Lung microvascular endothelial cell (primary cell): Measurements from ENCODE around the gene CCDC191. TPM values are rescaled to one million over a fixed set of nuclear protein-coding genes. Genes with fewer than 3 reads are reported as not detected.

Experiments used
- DNase-seq, 2 donors: peaks; one replicate each; pipeline versions ENCODE4 v3.0.0 to v3.0.0-alpha.2; 2010; ENCODE audit warnings: low read depth in 2 of 2
- total RNA-seq: library from RNA; depleted of rRNA; stranded (reverse); fragments of >200 nt; gene quantifications from 2 replicates; pipeline ENCODE4 v1.2.1, GENCODE V29; 2014

Gene CCDC191
- total RNA-seq = 0.44 and 0.79 TPM in 2 replicates

DNA sequence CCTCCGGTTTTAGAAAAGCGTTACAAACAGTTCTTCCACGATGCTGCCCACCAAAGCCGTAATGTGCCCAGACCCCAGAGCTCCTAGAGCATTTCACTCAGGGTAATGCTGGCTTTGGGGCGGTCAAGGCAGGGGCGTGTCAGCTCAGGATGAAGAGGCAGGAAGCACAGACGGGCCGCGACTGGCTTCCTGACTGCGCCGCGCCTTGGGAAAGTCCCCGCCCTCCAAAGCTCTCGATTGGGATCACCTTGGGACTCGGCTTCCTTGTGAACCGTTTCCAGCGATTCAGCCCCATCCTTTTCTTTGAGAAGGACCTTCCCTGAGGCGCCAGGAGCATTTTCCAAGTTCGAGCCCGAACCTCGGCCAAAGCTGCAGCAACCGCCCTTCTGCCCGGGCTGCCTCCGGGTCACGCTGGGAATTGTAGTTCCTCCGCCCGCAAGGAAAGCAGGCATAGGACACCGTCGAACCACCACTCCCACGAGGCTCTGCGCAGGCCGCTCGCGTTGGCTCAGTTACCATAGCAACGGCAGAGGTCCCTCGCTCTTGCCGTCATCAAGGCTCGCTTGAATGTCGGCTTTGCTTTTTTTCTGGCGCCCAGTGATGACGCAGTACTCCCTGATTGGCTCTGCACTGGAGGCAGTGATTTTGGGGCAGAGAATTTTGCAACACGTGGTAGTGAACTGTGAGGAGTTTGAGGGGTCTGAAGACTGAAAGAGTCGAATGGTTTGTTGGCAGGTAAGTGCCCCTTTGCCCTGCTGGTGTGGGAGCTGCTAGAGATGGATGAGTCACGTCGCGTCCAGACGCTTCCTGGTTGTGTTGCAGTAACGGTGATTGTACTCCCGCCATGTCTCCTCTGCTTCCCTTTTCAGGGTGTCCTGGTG is at the start of gene CCDC191, which contains the start of gene QTRT2:
CCDC191 (minus strand) TSS at position 397 of the 881 bp plus-strand sequence; CDS start at position 337, 60 bp downstream.
QTRT2 (plus strand) TSS at position 608 of the 881 bp plus-strand sequence. CDS start 8,521 bp downstream, outside the sequence.
- peak; percentile 100 for DNase-seq

DNA sequence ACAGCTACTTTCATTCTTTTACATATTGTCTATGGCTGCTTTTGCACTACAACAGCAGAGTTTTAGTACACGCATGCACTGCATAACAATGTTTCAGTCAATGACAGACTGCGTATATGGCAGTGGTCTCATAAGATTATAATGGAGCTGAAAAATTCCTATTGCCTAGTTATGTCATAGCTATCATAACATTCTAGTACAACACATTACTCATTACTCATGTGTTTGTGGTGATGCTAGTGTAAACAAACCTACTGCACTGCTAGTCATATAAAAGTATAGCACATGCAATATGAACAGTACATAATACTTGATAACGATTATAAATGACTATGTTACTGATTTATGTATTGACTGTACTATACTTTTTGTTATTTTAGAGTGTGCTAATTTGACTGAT is 48.1 kb upstream of the CCDC191 start:
- DNase-seq = peak in 1 of 2 donors; percentile 36

DNA sequence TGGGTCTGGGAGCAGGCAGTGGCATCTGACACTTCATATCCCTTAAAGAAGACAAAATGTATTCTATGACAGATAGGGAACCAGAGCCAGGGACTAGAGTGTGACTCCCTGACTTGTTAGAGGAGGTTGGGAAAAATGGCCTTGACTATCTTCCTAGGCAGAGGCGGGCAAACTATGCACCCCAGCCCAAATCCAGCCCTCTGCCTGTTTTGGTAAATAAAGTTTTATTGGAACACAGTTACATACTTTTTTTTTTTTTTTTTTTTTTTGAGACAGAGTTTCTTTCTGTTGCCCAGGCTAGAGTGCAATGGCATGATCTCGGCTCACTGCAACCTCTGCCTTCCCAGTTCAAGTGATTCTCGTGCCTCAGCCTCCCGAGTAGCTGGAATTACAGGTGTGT is 47.5 kb upstream of the CCDC191 start:
- DNase-seq = no peak

DNA sequence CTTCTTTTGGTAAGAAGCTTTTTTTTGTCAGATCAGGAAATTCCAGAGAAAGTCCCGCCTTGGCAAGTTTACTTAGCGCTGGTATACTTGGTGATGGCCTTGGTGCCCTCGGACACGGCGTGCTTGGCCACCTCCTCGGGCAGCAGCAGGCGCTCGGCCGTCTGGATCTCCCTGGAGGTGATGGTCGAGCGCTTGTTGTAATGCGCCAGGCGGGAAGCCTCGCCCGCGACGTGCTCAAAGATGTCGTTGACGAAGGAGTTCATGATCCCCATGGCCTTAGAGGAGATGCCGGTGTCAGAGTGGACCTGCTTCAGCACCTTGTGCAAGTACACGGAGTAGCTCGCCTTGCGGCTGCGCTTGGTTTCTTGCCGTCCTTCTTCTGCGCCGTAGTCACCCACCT is 46.9 kb upstream of the CCDC191 start:
- DNase-seq = no peak

DNA sequence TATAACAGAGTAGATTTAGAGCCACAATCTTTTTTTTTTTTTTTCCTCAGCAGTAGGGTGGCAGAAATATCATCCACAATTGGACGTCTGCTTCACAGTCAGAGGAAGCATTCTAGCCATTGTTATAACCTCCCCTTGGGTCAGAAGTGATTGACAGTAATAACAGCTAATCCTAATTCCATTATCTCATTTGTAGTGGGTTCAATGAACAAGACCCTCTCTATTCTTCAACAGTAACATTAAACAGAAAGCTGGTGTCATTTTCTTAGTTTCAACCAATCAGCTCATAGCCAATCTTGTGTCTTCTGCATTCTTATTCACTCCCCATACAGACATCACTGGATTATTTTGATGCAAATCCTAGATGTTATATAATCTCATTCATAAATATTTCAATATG is 44.8 kb upstream of the CCDC191 start:
- no peak for DNase-seq

DNA sequence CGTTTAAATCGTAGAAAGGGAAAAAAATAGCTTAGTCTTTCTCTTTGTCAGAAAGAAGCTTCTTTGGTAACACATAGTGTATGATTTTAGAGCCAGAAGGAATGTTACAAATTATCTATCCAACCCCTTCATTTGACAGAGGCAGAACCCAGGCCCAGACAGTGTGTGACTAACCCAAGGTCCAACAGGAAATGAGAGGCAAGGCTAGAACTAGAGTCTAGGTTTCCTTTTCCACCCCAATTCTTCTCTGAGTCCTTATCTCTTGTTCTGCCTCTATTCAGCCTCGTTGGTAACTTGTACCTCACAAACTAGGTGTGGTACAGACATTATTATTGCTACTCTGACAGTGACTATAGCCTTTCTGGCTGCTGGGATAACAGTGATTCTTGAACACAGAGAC is 39.5 kb upstream of the CCDC191 start:
- peak in 1 of 2 donors; percentile 47 for DNase-seq

DNA sequence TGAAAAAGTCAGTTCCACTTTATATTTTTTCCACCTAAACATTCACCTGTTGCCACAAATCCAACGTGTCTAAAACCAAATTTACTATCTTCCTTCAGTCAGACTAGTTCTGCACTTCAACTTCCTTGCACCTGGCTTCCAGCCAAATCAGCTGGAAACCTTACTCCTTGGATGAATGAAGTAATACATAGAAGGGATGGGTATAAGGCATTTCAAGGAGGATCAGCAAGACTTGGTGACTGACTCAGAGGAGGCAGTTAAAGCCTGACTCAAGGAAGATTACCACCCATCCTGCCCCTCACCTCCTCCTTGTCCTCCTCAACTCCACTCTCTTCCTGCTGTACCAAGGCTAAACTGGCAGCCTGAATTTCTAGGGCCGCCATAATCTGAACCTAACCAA is 37.3 kb upstream of the CCDC191 start:
- DNase-seq = peak in 1 of 2 donors; percentile 86

GRCh38 chr3:114093016-114093380 is 36.7 kb upstream of the CCDC191 start:
- DNase-seq = peak in 1 of 2 donors; percentile 55

- peak in 1 of 2 donors; percentile 85 for DNase-seq
These were observed 36.1 kb upstream of the CCDC191 start for GRCh38 chr3:114092151-114093015.

GRCh38 chr3:114089675-114090074 is 33.3 kb upstream of the CCDC191 start:
- no peak for DNase-seq

DNA sequence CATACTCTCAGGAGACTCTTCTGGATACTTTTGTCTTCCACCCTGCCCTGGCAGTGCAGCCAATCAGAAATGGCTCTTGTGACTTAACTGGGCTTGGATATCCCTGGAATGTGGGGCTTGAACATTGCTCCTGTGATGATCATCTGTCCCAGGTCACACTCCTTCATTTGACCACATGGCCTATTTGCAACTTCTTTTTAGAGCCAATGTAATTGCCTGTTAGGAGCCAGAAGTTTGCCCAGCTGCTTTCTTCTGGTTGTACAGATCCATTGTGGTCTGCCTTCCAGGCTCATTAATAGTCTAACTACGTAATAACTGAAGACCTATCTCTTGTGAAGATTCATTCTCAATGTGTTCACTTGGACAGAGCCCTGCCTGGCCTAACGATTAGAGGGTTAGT is 30.0 kb upstream of the CCDC191 start:
- DNase-seq = no peak

DNA sequence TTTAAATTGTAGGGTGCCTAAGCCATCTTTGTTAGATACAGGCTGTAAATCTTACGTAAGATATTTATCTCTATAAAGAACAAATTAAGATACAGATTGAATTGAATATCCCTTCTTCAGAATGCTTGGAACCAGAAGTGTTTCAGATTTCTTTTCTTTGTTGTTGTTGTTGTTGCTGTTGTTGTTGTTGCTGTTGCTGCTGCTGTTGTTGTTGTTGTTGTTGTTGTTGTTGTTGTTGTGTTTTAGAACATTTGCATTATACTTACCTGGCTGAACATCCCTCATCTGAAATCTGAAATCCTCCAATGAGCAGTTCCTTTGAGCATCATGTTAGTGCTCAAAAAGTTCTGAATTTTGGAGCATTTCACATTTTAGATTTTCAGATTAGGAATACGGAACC is 26.8 kb upstream of the CCDC191 start:
- no peak for DNase-seq

DNA sequence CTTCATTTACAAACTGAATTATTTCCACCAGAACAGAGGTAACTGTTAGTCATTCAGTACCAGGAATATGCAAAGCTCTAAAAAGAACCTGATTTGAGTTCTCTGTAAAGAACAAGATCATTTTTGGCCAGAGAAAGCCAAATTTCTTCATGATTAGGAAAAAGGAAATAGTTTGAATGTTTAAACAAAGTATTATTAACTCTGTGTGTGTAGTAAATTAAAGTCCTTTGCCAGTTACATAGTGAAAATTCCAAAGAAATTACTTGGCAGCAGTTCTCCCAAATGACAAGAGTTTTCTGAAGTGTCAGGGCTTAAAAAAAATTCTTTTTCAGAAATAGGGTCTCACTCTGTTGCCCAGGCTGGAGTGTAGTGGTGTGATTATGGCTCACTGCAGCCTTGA is 24.7 kb upstream of the CCDC191 start:
- DNase-seq = peak; percentile 15 to 34

GRCh38 chr3:114080201-114080600 is 23.9 kb upstream of the CCDC191 start:
- no peak for DNase-seq

- DNase-seq = peak; percentile 51 to 81
These were observed 23.4 kb upstream of the CCDC191 start for GRCh38 chr3:114079761-114080160.

DNA sequence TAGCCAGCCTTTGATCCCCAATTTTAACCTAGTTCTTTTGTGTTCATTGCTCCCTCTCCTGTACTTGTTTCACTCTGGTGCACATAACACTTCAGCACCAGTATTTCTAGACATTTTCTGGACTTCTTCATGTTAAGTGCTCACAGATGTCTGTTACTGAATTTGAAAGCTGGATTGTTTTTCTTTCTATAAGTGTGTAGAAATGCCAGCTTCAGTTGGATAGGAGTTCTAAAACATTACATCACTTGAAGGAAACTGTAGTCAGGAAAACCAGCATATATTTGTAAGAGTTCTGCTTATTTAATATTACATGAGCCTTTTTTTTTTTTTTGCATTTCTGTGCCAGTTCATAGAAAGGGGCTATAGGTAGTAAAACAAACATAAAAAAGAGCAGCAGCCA is 21.8 kb upstream of the CCDC191 start:
- no peak for DNase-seq

GRCh38 chr3:114076711-114077110 is 20.4 kb upstream of the CCDC191 start:
- DNase-seq = no peak

- no peak for DNase-seq
These were observed 15.5 kb upstream of the CCDC191 start for GRCh38 chr3:114071786-114072185.

- DNase-seq = no peak
These were observed 12.0 kb upstream of the CCDC191 start for GRCh38 chr3:114068336-114068735.

GRCh38 chr3:114067804-114068203 is 11.5 kb upstream of the CCDC191 start:
- no peak for DNase-seq

DNA sequence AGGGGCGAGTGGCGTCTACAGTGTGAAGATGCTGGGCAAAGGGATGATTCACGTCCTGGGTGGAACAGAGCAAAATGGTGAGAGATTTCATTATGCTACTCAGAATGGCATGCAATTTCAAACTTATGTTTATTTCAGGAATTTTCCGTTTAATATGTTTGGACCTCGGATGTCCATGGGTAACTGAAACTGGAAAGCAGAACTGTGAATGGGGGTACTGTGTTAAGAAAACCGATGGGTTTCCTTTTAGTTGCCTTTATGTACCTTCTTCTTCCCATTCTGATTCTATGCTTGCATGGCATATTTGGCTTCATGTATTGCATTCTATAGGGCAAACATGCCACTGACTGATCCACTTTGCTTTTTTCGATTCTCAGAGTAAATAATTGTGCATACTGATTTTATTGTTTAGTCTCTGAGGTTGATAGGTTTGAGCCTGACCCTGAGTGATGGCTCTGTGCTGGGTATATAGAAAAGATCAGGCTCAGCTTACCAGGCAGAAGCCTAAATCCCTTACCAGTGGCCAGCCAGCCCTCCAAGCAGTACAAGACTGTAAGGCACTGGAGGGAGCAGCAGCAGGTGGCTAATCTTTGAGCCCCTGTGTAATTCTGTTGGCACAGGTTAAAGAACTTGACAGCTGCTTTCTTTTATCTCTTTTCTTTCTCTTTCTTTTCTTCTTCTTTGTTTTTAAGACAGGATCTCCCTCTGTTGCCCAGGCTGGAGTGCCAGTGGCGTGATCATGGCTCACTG is 4.8 kb upstream of the CCDC191 start:
- DNase-seq = no peak

DNA sequence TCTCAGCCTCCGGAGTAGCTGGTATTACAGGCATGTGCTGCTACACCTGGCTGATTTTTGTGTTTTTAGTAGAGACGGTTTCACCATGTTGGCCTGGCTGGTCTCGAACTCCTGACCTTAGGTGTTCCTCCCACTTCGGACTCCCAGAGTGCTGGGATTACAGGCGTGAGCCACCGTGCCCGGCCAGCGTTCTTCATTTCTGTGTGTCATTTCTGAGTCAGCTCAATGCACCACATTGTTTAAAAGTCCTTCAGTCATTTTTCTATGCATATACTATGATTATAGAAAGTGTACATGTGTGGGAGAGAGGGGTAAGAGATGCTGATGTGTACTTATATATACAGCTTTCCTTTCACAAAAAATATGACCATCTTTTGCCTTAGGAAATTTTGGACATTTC is 2.3 kb upstream of the CCDC191 start:
- no peak for DNase-seq
